Natural killer cell (primary cell): ENCODE data around the gene SARNP. TPM values are rescaled to one million over a fixed set of nuclear protein-coding genes. Genes with fewer than 3 reads are reported as not detected.
A peak's percentile ranks its signal among the peaks of the same experiment; 100 is the strongest.

Experiments used
- ATAC-seq, 3 donors: fragments of 150-1000 bp in 2 of 3; fragments of 200-7000 bp in 1 of 3; cut with Tn5 transposase; 1 replicate in 1 of 3; 2 replicates in 2 of 3; pipeline ENCODE4 v1.10.0; 2021; ENCODE audit warnings: mild to moderate bottlenecking in 2 of 3, moderate library complexity in 2 of 3
- DNase-seq, 2 donors: peaks; one replicate each; pipeline versions ENCODE4 v3.0.0 to v3.0.0-alpha.2; 2013 to 2021; ENCODE audit warnings: mixed read lengths in 1 of 2
- H3K27ac ChIP-seq: one replicate; pipeline ENCODE4 v1.5.1; 2013; ENCODE audit warnings: mild to moderate bottlenecking, low read length
- H3K27me3 ChIP-seq: one replicate; pipeline ENCODE4 v1.6.1; 2013; ENCODE audit warnings: low read length; ENCODE audit not compliant: control insufficient read depth, insufficient read depth
- H3K36me3 ChIP-seq: one replicate; pipeline ENCODE4 v1.6.1; 2013; ENCODE audit warnings: low read length; ENCODE audit not compliant: control insufficient read depth, insufficient read depth
- H3K4me1 ChIP-seq: one replicate; pipeline ENCODE4 v1.6.1; 2013; ENCODE audit warnings: low read length; ENCODE audit not compliant: control insufficient read depth, insufficient read depth
- H3K4me3 ChIP-seq: one replicate; pipeline ENCODE4 v1.5.1; 2013; ENCODE audit warnings: low read length
- H3K9me3 ChIP-seq: one replicate; pipeline ENCODE4 v1.6.1; 2013; ENCODE audit warnings: low read length; ENCODE audit not compliant: control insufficient read depth, insufficient read depth
- H3K27ac Mint-ChIP-seq, 2 donors: one replicate each; pipeline ENCODE4 v1.8.0; 2022; ENCODE audit warnings: mild to moderate bottlenecking in 2 of 2, mixed read lengths in 2 of 2, moderate library complexity in 1 of 2
- H3K27me3 Mint-ChIP-seq, 2 donors: one replicate each; pipeline ENCODE4 v1.8.0; 2022; ENCODE audit warnings: low read depth in 2 of 2, mixed read lengths in 2 of 2
- H3K36me3 Mint-ChIP-seq: one replicate; pipeline ENCODE4 v1.8.0; 2022; ENCODE audit warnings: mixed read lengths
- H3K4me1 Mint-ChIP-seq, 2 donors: one replicate each; pipeline ENCODE4 v1.8.0; 2022; ENCODE audit warnings: mixed read lengths in 2 of 2
- H3K4me3 Mint-ChIP-seq: one replicate; pipeline ENCODE4 v1.8.0; 2022; ENCODE audit warnings: mild to moderate bottlenecking, moderate library complexity, mixed read lengths
- H3K9me3 Mint-ChIP-seq, 2 donors: one replicate each; pipeline ENCODE4 v1.8.0; 2022; ENCODE audit warnings: mixed read lengths in 2 of 2
- WGBS: methylation state at CpG from one replicate; pipeline ENCODE4 v1.1.7; 2013; ENCODE audit warnings: missing lambda C conversion rate; ENCODE audit not compliant: insufficient coverage; 5-methylcytosine and 5-hydroxymethylcytosine counted together
- intact Hi-C: fragments of 100-400 bp; cut with micrococcal nuclease; formaldehyde crosslinking; loops from one replicate; pipeline ENCODE4 v1.14.2; 2022
- total RNA-seq, 4 donors: library from RNA; stranded (reverse); fragments of 120-200 nt in 1 of 4; gene quantifications; one replicate each; pipeline versions ENCODE4 v1.2.3 to v1.2.4, GENCODE V29; 2013 to 2022
- TF ChIP-seq, protein P1 (sequence below): fragments of 200-600 bp; IDR thresholded peaks from one replicate; pipeline ENCODE4 v1.8.0; 2022; ENCODE audit warnings: antibody characterized with exemption

The SARNP gene
- total RNA-seq, 3 donors from 2014 or later (not counting 1 experiment from before 2014, with no cell fraction given), result 50.5 to 57.0 (median 51.2) TPM

GRCh38 chr12:55814257-55814656, 3.3 kb downstream of the SARNP start:
- TF ChIP-seq, protein P1, sequence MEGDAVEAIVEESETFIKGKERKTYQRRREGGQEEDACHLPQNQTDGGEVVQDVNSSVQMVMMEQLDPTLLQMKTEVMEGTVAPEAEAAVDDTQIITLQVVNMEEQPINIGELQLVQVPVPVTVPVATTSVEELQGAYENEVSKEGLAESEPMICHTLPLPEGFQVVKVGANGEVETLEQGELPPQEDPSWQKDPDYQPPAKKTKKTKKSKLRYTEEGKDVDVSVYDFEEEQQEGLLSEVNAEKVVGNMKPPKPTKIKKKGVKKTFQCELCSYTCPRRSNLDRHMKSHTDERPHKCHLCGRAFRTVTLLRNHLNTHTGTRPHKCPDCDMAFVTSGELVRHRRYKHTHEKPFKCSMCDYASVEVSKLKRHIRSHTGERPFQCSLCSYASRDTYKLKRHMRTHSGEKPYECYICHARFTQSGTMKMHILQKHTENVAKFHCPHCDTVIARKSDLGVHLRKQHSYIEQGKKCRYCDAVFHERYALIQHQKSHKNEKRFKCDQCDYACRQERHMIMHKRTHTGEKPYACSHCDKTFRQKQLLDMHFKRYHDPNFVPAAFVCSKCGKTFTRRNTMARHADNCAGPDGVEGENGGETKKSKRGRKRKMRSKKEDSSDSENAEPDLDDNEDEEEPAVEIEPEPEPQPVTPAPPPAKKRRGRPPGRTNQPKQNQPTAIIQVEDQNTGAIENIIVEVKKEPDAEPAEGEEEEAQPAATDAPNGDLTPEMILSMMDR, result no peak
- Histone ChIP-seq H3K27me3 (no peaks in the 10 kb centered on the region), H3K9me3 (no peaks in the 10 kb centered on the region), H3K4me1 (peaks cover 21% of the 10 kb centered on the region), H3K27ac (no peak overlapping the region), H3K36me3 (peaks cover 11% of the 10 kb centered on the region), H3K4me3 (no peak overlapping the region)
- H3K9me3 Mint-ChIP-seq, result no peaks in the 10 kb centered on the region
- no peak overlapping the region for H3K4me3 Mint-ChIP-seq
- ATAC-seq, result no peak
- no peaks in the 10 kb centered on the region for H3K27me3 Mint-ChIP-seq
- peak overlapping the region in 1 of 2 donors; percentile 8 for H3K27ac Mint-ChIP-seq
- no peak for DNase-seq
- H3K4me1 Mint-ChIP-seq, result peaks cover 34 to 40% of the 10 kb centered on the region in 2 donors
- H3K36me3 Mint-ChIP-seq, result no peaks in the 10 kb centered on the region
- intact Hi-C loops, result no loop called here

DNA sequence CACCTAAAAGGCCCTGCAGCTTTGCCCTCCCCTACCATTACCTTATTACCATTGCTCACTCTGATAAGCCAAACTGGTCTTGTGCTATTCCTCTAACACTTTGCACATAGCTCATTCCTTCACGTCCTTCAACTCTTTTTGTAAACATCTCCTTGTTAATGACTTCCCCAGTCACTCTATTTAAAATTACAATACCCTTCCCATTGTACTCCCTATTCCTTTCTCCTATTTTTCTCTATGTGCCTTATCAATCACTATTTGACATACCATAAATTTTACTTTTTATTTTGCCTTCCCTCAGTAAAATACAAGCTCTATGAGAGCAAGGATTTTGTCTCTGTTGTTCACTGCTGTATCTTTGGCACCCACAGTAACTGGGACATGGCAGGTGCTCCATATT, 5.4 kb downstream of the SARNP start:
- no peaks in the 10 kb centered on the region for H3K9me3 Mint-ChIP-seq
- no peak for ATAC-seq
- no peaks in the 10 kb centered on the region for H3K36me3 Mint-ChIP-seq
- peaks cover 27 to 30% of the 10 kb centered on the region in 2 donors for H3K4me1 Mint-ChIP-seq
- Histone ChIP-seq H3K27ac (no peak overlapping the region), H3K9me3 (no peaks in the 10 kb centered on the region), H3K4me3 (no peak overlapping the region), H3K36me3 (peaks cover 24% of the 10 kb centered on the region), H3K27me3 (no peaks in the 10 kb centered on the region), H3K4me1 (peaks cover 9% of the 10 kb centered on the region)
- TF ChIP-seq, protein P1, result no peak
- H3K27ac Mint-ChIP-seq, result peak overlapping the region; percentile 0 to 23
- no peak overlapping the region for H3K4me3 Mint-ChIP-seq
- intact Hi-C loops, result no loop called here
- 76% methylated on average over 1 of the region's 1 CpG for WGBS
- no peak for DNase-seq
- no peaks in the 10 kb centered on the region for H3K27me3 Mint-ChIP-seq

GRCh38 chr12:55809274-55809673, 8.2 kb downstream of the SARNP start:
- H3K27ac ChIP-seq, result no peak overlapping the region
- no peak overlapping the region for H3K27ac Mint-ChIP-seq
- intact Hi-C loops, result no loop called here
- no peaks in the 10 kb centered on the region for H3K9me3 Mint-ChIP-seq
- 94% methylated on average over 4 of the region's 5 CpGs for WGBS
- H3K36me3 Mint-ChIP-seq, result no peaks in the 10 kb centered on the region
- TF ChIP-seq, protein P1, result no peak
- H3K9me3 ChIP-seq, result no peaks in the 10 kb centered on the region
- no peak overlapping the region for H3K4me3 Mint-ChIP-seq
- peaks cover 29 to 34% of the 10 kb centered on the region in 2 donors for H3K4me1 Mint-ChIP-seq
- H3K27me3 ChIP-seq, result no peaks in the 10 kb centered on the region
- ATAC-seq (no peak), DNase-seq (no peak)
- no peak overlapping the region for H3K4me3 ChIP-seq
- H3K4me1 ChIP-seq, result no peaks in the 10 kb centered on the region
- H3K36me3 ChIP-seq, result peaks cover 23% of the 10 kb centered on the region
- no peaks in the 10 kb centered on the region for H3K27me3 Mint-ChIP-seq

GRCh38 chr12:55806982-55807381, 10.5 kb downstream of the SARNP start:
- H3K4me1 Mint-ChIP-seq, result peaks cover 20 to 29% of the 10 kb centered on the region in 2 donors
- no peak overlapping the region for H3K27ac Mint-ChIP-seq
- ATAC-seq (no peak), DNase-seq (no peak)
- no peak overlapping the region for H3K27ac ChIP-seq
- H3K36me3 ChIP-seq, result peaks cover 29% of the 10 kb centered on the region
- H3K27me3 ChIP-seq, result no peaks in the 10 kb centered on the region
- intact Hi-C loops, result no loop called here
- H3K27me3 Mint-ChIP-seq, result no peaks in the 10 kb centered on the region
- no peak overlapping the region for H3K4me3 ChIP-seq
- H3K9me3 ChIP-seq, result no peaks in the 10 kb centered on the region
- H3K9me3 Mint-ChIP-seq, result no peaks in the 10 kb centered on the region
- WGBS, result 96% methylated on average over 6 of the region's 8 CpGs
- H3K36me3 Mint-ChIP-seq, result no peaks in the 10 kb centered on the region
- TF ChIP-seq, protein P1, result no peak
- no peaks in the 10 kb centered on the region for H3K4me1 ChIP-seq
- no peak overlapping the region for H3K4me3 Mint-ChIP-seq
